H1 (cell line): ENCODE data around the gene RRAS. TPM values are rescaled to one million over a fixed set of nuclear protein-coding genes. Genes with fewer than 3 reads are reported as not detected.

ENCODE experiments used
- CTBP2 ChIP-seq: IDR thresholded peaks from 2 replicates; pipeline ENCODE4 v1.7.0; 2011; ENCODE audit warnings: borderline replicate concordance, mild to moderate bottlenecking, moderate library complexity, mixed read lengths, low read length; ENCODE audit not compliant: insufficient read depth, insufficient read length
- polyA plus RNA-seq, 7 experiments: library from polyadenylated mRNA; depleted of rRNA in 3 of 7; stranded (reverse) in 5 of 7; unstranded in 2 of 7; fragments of >200 nt in 5 of 7; fragments of 200-250 nt in 2 of 7; gene quantifications; 1 replicate in 5 of 7; 2 replicates in 1 of 7; 4 replicates in 1 of 7; pipeline versions ENCODE4 v1.2.1 to v1.2.3, GENCODE V29; 2011 to 2013; ENCODE audit warnings: missing spikeins in 2 of 7, mixed read lengths in 2 of 7
- total RNA-seq: library from RNA; stranded (reverse); fragmentation: NEBNext Ultra II Directional; extraction: Animal tissue kit (Norgen Biotek cat#: 25700); gene quantifications from 2 replicates; pipeline ENCODE4 v1.2.1, GENCODE V29; 2021
- TF ChIP-seq, protein P1 (sequence below): IDR thresholded peaks from 2 replicates; pipeline ENCODE4 v1.6.1; 2012; ENCODE audit warnings: low read length, inconsistent platforms

RRAS gene
- total and polyA plus RNA-seq, 2 of the 8 experiments (the other 6 are each of a cell fraction or from before 2014, with no cell fraction given) = 17.7 to 49.1 TPM

GRCh38 chr19:49597703-49597974 lies 42.3 kb downstream of the RRAS start (continued):
- TF ChIP-seq, protein P1, sequence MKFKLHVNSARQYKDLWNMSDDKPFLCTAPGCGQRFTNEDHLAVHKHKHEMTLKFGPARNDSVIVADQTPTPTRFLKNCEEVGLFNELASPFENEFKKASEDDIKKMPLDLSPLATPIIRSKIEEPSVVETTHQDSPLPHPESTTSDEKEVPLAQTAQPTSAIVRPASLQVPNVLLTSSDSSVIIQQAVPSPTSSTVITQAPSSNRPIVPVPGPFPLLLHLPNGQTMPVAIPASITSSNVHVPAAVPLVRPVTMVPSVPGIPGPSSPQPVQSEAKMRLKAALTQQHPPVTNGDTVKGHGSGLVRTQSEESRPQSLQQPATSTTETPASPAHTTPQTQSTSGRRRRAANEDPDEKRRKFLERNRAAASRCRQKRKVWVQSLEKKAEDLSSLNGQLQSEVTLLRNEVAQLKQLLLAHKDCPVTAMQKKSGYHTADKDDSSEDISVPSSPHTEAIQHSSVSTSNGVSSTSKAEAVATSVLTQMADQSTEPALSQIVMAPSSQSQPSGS = no peak
- TF ChIP-seq CTBP2 = no peak
